ENCODE data around the gene FES. TPM values are rescaled to one million over a fixed set of nuclear protein-coding genes. Genes with fewer than 3 reads are reported as not detected.
"Not testable (repeated sequence)": the region's sequence is repeated elsewhere in the genome, so short reads cannot be mapped to it uniquely, and the experiment has no call there.

The FES gene
- total RNA-seq, 1 donor from 2014 or later: 168 TPM

DNA sequence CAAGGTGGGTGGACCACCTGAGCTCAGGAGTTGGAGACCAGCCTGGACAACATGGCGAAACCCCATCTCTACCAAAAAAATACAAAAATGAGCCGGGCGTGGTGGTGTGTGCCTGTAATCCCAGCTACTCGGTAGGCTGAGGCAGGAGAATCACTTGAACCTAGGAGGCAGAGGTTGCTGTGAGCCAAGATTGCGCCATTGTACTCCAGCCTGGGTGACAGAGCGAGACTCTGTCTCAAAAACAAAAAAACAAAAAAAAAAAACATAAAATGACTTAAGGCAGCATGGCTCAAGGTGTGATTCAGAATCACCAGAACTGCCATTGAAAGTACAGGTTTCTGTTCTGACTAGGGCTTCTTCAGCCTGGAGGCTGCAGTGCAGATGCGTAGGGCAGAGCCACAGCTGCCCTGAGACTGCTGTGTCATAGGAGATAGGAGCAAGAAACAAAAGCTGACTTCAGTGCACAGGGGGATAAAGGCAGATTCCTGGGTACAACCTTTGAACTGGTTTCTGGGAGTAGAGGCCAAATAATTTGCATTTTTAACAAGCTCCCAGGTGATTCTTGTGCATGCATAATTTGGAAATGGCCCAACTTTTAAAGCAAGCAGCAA is 38.5 kb downstream of the FES start:
- intact Hi-C loops (cut with micrococcal nuclease): not testable (repeated sequence)

DNA sequence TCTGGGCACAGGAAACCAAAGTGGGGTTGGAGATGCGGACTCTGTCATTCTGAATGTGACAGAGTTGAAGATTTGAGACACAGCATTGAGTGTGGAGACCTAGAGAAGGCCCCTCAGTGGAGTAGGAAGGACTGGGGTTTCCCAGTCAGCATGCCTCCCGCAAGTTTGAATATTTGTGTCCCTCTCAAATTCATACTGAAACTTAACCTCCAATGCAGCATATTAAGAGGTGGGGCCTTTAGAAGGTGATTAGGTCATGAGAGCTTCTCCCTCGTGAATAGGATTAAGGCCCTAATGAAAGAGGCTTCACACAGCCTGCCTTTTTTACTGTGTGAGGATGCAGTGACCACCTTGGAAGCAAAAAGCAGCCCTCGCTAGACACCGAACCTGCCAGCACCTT is 40.1 kb downstream of the FES start:
- intact Hi-C loops (cut with micrococcal nuclease): loop anchor here (1.0 kb wide), 1 partner anchor 22 kb away; no protein-coding TSS in a partner anchor

DNA sequence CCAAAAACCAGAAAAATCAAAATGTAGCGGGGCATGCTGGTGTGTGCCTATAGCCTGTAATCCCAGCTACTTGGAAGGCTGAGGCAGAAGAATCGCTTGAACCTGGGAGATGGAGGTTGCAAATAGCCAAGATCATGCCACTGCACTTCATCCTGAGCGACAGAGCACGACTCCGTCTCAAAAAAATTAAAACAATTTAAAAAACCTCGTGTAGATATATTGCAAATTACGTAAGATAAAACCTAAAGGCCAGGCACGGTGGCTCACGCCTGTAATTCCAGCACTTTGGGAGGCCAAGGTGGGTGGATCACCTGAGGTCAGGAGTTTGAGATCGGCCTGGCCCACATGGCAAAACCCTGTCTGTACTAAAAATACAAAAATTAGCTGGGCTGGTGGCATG is 42.5 kb downstream of the FES start:
- intact Hi-C loops (cut with micrococcal nuclease): not testable (repeated sequence)

DNA sequence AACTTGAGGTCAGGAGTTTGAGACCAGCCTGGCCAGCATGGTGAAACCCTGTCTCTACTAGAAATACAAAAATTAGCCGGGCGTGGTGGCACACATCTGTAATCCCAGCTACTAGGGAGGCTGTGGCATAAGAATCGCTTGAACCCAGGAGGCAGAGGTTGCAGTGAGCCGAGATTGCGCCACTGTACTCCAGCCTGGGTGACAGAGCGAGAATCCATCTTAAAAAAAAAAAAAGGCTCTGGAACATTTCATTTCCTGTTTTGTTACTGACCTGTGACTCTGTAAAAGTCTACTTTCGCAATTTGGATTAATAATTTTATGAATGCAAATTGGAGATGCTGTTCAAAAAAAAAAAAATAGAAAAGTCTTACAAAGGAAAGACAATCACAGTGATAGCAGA is 43.8 kb downstream of the FES start:
- intact Hi-C loops (cut with micrococcal nuclease): not testable (repeated sequence)

DNA sequence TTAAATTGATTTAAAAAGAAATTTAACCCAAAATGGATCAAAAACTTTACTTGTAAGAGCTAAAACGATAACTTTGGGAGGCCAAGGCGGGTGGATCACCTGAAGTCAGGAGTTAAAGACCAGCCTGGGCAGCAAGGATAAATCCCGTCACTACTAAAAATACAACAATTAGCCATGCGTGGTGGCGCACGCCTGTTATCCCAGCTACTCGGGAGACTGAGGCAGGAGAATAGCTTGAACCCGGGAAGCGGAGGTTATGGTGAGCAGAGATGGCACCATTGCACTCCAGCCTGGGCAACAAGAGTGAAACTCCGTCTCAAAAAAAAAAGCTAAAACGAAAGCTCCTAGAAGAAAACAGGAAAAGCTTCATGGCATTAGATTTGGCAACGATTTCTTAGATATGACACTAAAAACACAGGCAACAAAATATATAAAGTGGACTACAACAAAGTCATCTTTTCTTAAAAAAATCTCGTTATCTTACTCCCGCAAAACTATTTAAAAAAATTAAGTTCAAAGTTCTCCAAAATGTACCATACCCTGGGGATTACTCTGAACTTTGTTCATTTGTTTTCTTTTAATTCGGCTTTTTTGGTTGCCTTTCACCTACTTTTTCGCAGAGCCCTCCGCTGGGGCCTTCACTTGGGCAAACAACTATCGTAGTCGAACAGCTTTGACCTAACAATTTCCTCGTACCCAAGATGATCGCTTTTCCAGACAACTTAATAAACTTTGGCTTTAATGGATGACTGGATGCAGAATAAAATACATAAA is 45.1 kb downstream of the FES start:
- intact Hi-C loops (cut with micrococcal nuclease): loop anchor here (1.0 to 10.0 kb wide), 11 partner anchors 57 to 1975 kb away; partner anchors contain the start of genes AP3S2, CHD2 and NGRN

DNA sequence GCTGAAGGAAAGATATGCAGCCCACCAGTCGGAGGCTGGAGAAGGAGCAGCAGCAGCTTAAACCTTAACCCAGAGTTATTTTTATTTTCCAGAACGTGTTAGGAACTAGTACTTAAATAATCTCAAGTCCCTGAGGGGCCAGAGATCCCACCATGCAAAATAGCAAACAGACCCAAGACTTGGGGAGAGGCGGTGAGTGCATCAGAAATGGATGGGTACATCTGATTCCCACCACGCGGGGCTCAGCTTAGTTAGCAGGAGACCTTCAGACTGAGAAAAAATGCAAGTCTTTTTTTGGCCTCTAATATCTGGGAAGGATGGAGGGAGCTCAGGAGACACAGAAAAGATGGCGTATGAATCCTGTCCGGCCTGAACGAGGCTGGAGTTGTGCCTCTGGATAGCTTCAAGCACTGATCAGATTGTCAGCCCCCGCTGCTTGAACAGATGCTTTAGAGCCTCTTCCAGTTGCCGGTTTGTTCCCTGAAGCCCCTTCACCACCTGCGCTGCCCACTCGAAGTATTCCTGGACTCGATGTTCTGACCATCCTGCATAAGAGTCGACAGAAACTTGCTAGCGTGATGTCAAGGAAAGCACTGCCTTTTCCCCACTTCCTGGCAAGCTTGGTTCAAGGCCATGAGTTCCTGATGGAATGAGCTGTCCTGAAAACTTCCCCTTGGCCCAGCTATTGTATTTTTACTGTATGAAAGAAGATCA is 46.7 kb downstream of the FES start:
- intact Hi-C loops (cut with micrococcal nuclease): loop anchor here (1.0 to 10.0 kb wide), 11 partner anchors 59 to 1974 kb away; partner anchors contain the start of genes AP3S2, CHD2 and NGRN

DNA sequence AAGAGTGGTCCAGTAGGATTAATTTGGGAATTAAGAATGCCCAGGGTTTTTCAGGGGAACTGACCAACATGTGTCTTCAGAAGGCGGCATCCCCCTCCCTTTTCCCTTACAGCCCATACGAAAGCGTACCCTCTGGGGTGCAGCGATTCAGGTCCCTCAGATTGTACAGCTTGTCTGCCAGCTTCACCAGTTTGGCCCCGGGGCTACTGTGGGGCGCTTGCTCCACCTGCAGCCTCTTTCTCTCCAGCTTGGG is 47.2 kb downstream of the FES start:
- intact Hi-C loops (cut with micrococcal nuclease): loop anchor here (1.0 to 10.0 kb wide), 9 partner anchors 59 to 1973 kb away; partner anchors contain the start of genes AP3S2 and CHD2

DNA sequence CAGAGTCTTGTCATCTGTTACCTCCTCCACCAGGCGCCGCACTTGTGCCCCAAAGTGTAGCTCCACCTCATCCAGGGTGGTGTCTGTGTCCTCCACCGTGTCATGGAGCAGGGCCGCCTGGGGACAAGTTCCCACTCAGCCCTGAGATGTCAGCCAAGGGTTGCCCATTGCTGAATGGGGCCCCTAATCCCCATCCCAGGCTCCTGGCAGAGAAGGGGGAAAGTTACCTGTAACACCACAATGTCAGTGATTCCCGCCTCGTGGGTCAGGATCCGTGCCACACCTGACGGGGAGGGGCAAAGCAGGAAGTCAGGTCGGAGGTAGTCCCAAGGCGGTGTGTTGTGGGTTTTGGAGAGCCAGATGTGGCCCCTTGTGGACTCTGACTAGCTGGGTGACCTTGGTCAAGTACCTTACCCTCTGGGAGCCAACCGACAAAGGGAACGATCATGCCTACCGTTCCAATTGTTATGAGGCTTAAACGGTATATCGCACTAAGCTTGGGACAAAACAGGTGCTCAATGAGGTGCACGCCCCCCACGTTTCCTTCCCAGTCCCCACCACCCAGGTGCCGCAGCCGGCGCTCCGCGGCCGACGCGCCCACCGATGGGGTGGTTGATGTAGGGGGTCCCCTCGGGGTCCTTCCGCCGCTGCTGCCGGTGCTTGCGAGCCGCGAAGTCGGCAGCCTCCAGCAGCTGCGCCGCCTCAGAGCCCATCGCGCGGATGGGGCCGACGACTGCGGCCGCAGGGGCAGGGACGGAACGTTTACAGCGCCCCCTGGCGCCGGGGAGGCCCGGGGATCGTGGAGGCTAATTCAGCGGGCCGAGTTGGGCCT is 47.7 kb downstream of the FES start, which contains the start of gene HDDC3:
Gene HDDC3, minus strand, starts transcription at position 722 of the 832 bp plus-strand sequence. Its CDS starts 9 bp downstream, at position 713.
- intact Hi-C loops (cut with micrococcal nuclease): loop anchor here (1.0 to 10.0 kb wide), 9 partner anchors 60 to 1973 kb away; partner anchors contain the start of genes AP3S2 and CHD2

DNA sequence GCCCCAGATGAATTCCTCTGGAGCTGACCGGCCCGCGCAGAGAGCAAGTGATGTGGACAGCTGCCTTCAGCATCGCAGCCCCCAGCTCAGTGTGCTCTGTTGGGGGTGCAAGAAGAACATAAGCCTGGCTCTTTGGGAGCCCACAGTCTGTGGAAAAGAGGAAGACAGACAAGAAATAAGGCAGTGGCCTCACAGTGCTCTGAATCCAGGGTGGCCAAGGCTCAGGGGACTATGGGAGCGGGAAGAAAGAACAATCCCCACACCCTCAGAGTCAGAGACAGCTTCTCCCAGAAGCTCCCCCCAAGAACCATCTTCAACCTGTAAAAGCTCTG is 48.3 kb downstream of the FES start:
- intact Hi-C loops (cut with micrococcal nuclease): loop anchor here (5.0 to 10.0 kb wide), 7 partner anchors 60 to 1972 kb away; partner anchors contain the start of genes AP3S2 and CHD2

DNA sequence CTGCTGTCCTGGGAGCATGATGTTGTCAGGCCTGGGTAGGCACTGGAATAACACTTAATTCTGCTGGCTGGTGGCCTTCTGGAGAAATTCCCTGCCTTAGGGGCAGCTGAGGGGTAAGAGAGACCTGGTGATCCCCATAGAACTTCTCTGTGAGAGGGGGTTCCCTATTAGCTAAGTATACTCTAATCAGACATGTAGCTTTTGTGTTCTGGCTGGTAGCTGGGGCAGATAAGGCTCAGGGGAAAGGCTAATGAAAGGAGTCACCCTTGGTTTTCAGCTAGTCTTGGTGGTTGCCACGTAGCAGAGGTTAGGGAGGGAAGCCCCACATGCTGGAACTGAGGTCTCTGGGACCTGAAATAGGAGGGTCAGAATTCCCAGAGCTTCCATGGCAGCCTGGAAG is 49.0 kb downstream of the FES start:
- intact Hi-C loops (cut with micrococcal nuclease): loop anchor here (5.0 to 10.0 kb wide), 7 partner anchors 61 to 1972 kb away; partner anchors contain the start of genes AP3S2 and CHD2

DNA sequence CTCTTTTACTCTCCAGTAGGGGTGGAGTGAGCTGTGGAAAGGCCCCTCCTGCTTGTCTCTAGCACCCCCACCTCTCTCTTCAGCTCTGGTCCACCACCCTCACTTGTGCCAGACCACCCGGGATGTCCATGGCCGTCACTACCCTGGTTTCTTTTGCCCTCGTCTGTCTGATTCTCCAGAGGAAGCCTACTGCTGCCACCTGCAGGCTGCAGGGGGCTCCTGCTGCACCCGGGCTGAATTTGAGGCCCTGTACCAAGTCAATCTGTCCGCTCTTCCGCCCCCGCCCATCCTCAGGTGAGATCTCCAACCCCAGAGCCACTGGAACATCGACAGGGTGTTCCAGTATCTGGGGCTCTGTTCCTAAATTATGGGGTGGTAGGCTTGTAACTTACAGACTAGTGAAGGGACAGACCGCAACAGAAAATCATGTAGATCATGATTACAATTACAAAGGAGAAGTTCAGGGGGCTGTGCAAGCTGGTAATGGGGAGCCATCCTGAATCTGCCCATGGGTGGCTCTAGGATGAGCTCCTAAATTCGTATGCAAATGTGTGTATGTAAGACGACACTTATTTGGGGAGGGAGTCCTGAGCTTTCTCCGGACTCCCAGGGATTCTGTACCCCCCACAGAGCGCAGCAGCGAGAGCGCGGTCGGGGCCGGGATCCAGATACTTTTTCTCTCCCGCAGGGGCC is 50.1 kb downstream of the FES start:
- intact Hi-C loops (cut with micrococcal nuclease): loop anchor here (1.0 to 10.0 kb wide), 13 partner anchors 31 to 1970 kb away; partner anchors contain the start of genes AP3S2, BLM, CHD2 and IQGAP1

DNA sequence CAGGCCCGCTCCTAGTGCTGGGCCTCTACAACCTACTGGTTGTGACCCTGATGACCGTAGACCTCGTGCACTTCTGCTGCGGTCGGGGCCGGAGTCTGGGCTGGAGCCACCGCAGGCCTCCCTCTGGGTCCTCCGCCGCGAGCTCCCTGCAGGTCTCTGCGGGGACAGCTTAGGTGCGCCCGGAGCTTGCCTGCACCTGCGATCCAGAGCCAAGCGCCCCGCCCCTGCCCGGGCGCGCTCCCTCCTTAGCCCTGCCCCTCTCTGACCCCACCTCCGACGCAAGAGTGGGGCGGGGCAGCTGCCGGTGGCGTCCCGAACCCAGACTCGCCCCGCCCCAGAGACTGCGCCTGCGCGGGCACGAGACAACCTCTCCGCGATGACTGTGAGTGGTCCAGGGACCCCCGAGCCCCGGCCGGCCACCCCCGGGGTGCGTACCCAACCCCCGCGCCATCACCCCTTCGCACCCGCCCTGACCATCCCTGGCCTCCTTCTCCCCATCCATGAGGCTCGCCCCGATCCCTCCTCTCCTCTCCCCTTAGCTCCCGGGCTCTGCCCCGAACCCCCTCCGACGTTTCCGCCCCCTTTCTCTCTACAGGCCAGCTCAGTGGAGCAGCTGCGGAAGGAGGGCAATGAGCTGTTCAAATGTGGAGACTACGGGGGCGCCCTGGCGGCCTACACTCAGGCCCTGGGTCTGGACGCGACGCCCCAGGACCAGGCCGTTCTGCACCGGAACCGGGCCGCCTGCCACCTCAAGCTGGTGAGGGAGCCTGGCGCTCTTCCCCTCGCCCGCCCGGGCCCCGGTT is 50.8 kb downstream of the FES start, which contains the start of gene UNC45A:
Gene UNC45A, plus strand, starts transcription at position 337 of the 803 bp plus-strand sequence. Its CDS starts 40 bp downstream, at position 377.
- intact Hi-C loops (cut with micrococcal nuclease): loop anchor here (1.0 to 10.0 kb wide), 18 partner anchors 19 to 1970 kb away; partner anchors contain the start of genes AP3S2, BLM, CHD2 and GDPGP1

DNA sequence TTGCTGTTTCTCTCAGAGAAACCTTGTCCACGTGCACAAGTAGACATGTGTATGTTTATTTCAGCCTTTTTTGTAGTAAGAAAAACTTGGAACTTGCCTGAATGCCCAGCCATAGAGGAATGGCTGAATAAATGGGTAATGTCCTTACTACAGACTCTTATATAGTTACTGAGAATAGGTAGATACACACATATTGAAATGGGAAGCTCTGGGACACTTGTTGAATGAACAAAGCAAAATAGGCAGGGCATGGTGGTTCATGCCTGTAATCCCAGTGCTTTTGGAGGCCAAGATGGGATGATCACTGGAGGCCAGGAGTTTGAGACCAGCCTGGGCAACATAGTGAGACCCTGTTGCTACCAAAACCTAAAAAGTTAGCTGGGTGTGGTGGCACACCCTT is 52.5 kb downstream of the FES start:
- intact Hi-C loops (cut with micrococcal nuclease): loop anchor here (10.0 kb wide), 2 partner anchors 1042 to 1968 kb away; partner anchors contain the start of genes AP3S2 and CHD2

DNA sequence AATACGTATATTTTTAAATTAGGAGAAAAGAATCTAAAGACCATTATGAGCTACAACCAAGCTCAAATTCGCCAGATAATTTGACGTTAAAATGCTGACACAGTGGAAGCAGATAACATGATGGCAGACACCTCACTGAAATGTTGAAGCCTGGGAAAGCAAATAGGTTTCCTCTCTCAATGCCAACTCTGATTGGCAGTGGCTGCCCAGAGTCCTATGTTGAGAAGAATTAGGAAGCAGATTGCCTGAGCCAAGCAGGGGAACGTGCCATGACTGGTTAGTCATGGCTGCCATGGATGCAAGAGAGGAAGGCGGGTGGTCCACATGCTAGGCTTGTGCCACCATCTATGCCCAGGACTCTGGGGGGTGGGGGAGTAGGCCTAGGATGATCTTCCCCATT is 54.0 kb downstream of the FES start:
- intact Hi-C loops (cut with micrococcal nuclease): loop anchor here (10.0 kb wide), 2 partner anchors 1043 to 1967 kb away; partner anchors contain the start of genes AP3S2 and CHD2

DNA sequence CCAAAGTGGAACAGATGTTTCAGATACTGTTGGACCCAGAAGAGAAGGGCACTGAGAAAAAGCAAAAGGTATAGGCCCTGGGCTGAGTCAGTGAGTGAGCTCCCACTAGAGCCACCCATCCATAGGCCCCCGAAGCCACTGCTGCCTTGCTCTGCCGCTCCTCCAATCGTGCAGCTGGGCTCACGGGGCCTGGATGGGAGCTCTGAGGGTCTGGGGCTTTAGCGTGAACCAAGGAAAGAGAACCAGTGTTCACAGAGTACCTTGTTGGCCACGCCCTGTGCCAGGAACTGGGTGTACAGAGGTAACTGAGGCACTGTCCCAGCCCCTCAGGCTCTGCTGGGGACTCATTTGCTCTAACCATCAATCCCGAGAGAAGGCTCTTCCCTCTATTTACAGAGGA is 55.5 kb downstream of the FES start:
- intact Hi-C loops (cut with micrococcal nuclease): loop anchor here (10.0 kb wide), 2 partner anchors 1045 to 1965 kb away; partner anchors contain the start of genes AP3S2 and CHD2

DNA sequence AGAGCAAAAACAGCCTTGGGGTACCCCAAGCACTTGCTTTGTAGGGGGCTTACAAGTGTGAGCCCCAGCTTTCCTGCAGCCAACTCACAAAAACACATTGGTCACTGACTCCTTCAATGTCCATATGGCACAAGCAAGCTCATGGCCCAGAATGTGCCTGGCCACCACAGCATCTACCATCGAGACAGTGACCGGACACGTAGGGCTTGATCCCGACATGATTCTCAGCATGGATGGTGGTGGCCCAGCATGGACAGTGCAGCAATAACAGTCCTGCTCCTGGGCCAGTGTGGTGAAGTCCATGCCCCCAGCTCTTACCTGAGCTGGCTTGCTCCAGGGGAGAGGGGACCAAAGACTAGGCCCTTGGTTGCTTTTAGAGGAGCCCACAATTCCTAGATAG is 56.7 kb downstream of the FES start:
- intact Hi-C loops (cut with micrococcal nuclease): no loop called here

DNA sequence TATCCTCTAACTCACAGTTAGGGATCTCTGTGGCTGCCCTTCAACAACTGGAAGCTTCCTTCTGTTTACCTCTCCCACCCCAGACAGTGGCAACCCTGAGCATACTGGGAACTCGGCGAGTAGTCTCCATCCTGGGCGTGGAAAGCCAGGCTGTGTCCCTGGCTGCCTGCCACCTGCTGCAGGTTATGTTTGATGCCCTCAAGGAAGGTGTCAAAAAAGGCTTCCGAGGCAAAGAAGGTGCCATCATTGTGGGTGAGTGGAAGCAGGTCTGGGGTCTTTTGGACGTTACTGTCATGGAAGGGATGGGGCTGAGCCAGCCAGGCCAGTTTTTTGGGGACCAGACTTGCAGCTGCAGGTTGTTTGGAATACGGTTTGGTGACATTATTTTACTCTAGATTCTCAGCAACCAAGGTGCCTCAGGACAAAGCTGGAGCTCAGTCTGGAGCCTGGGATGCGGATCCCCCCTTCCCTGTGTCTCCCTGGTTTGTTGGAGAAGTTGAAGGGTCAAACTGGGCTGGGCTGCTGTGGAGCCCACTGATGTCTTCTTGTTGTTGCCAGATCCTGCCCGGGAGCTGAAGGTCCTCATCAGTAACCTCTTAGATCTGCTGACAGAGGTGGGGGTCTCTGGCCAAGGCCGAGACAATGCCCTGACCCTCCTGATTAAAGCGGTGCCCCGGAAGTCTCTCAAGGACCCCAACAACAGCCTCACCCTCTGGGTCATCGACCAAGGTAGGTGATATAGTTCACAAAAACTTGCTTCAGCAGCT is 58.2 kb downstream of the FES start:
- intact Hi-C loops (cut with micrococcal nuclease): no loop called here

DNA sequence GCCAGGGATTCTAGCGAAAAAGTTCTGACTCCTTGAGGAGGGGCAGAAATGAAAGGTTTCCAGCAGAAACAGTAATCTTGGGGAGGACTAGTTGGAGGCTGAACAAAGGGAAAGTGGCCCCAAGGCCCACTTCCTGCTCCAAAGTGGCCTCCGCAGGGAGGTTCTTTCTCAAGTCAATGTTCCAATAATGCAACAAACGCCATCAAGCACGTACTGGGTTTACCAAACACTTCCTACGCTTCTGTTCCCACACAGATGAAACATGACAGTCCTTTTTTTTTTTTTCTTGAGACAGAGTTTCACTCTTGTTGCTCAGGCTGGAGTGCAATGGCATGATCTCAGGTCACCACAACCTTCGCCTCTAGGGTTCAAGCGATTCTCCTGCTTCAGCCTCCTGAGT is 60.8 kb downstream of the FES start:
- intact Hi-C loops (cut with micrococcal nuclease): no loop called here
